PC-3 (cell line): ENCODE measurements around the gene PLEKHA6.

Source experiments
- CTCF ChIP-seq: fragments of 300-600 bp; sonication (generic); conservative IDR thresholded peaks from 2 replicates; pipeline ENCODE4 v1.5.1; 2017; ENCODE audit warnings: antibody characterized with exemption, low read depth, mild to moderate bottlenecking, low read length
- EZH2 ChIP-seq: fragments of 300-600 bp; sonication (generic); IDR thresholded peaks from one replicate; pipeline ENCODE4 v1.6.1; 2017; ENCODE audit warnings: antibody characterized with exemption, mild to moderate bottlenecking, low read length; ENCODE audit not compliant: unreplicated experiment

GRCh38 chr1:204321051-204321450 is 38.7 kb downstream of the PLEKHA6 start:
- TF ChIP-seq CTCF (no peak), EZH2 (no peak)
